Right lobe of liver (tissue), 4 donors: ENCODE data around the gene C4orf50.

Experiments used
- POLR2A ChIP-seq: fragments of 450-650 bp; IDR thresholded peaks from one replicate; pipeline ENCODE4 v1.6.1; 2017; ENCODE audit warnings: antibody characterized with exemption, mild to moderate bottlenecking
- TF ChIP-seq, protein P1 (sequence below), 4 donors: fragments of 200-600 bp in 3 of 4; fragments of 450-650 bp in 1 of 4; IDR thresholded peaks; one replicate each; pipeline versions ENCODE4 v1.5.1 to v1.8.0; 2016 to 2022; ENCODE audit warnings: antibody characterized with exemption in 4 of 4, mild to moderate bottlenecking in 2 of 4
- donor health status: DM: no; HTN: no; CAD: no.
- donor health status: DM: no; HTN: no; CAD: no.
- donor health status: DM: no; HTN: yes; CAD: no.

DNA sequence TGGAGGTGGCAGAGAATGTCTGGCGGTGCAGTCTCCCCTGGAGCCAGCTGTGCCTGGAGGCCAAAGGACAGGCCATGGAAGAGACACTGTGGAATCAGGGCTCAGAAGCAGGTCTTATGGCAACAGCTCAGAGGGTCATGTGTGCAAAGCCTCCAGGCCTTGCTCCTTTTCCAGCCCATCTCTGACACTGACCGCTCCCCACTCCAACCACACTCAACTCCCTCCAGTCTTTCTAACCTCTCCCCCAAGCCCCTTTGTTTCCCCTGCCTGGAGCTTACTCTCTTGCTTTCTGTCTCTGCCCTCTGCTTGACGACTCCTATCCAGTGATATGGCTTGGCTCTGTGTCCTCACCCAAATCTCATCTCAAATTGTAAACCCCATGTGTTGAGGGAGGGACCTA lies 91.1 kb downstream of the C4orf50 start:
- TF ChIP-seq, protein P1, sequence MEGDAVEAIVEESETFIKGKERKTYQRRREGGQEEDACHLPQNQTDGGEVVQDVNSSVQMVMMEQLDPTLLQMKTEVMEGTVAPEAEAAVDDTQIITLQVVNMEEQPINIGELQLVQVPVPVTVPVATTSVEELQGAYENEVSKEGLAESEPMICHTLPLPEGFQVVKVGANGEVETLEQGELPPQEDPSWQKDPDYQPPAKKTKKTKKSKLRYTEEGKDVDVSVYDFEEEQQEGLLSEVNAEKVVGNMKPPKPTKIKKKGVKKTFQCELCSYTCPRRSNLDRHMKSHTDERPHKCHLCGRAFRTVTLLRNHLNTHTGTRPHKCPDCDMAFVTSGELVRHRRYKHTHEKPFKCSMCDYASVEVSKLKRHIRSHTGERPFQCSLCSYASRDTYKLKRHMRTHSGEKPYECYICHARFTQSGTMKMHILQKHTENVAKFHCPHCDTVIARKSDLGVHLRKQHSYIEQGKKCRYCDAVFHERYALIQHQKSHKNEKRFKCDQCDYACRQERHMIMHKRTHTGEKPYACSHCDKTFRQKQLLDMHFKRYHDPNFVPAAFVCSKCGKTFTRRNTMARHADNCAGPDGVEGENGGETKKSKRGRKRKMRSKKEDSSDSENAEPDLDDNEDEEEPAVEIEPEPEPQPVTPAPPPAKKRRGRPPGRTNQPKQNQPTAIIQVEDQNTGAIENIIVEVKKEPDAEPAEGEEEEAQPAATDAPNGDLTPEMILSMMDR (IDR thresholded peaks at IDR 0.05), result no peak
- no peak for TF ChIP-seq POLR2A
